GM12872 (cell line): ENCODE data around the gene KLHL18.

Experiments
- CTCF ChIP-seq: IDR thresholded peaks from 3 replicates; pipeline ENCODE4 v1.5.1; 2011; ENCODE audit warnings: low read depth, mild to moderate bottlenecking, low read length, moderate library complexity; ENCODE audit not compliant: insufficient read depth

Gene KLHL18

DNA sequence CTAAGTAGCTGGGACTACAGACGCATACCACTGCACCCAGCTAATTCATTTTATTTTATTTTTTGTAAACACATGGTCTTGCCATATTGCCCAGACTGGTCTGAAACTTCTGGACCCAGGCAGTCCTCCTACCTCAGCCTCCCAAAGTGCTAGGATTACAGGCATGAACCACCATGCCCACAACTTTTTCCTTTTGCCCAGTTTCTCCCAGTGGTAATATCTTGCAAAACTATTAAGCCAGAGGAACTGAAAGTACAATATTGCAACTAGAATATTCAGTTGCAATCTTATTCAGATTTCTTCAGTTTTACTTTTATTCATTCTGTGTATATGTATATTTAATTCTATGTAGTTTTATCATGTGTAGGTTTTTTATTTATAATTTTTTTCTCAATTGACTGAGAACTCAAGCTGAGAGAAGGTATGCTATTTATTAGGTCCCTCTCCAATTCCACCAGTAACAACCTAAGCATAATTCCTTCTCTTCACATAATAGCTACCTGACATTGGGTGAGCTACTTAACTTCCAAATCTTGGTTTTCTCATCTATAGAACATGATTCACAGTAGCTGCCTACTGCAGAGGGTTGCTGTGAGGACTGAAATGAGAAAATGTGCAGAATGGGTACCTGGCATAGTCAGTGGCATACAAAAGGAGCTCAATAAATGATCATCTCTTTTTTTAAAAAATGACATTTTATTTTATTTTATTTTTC lies 30.8 kb downstream of the KLHL18 start:
- no peak for TF ChIP-seq CTCF

DNA sequence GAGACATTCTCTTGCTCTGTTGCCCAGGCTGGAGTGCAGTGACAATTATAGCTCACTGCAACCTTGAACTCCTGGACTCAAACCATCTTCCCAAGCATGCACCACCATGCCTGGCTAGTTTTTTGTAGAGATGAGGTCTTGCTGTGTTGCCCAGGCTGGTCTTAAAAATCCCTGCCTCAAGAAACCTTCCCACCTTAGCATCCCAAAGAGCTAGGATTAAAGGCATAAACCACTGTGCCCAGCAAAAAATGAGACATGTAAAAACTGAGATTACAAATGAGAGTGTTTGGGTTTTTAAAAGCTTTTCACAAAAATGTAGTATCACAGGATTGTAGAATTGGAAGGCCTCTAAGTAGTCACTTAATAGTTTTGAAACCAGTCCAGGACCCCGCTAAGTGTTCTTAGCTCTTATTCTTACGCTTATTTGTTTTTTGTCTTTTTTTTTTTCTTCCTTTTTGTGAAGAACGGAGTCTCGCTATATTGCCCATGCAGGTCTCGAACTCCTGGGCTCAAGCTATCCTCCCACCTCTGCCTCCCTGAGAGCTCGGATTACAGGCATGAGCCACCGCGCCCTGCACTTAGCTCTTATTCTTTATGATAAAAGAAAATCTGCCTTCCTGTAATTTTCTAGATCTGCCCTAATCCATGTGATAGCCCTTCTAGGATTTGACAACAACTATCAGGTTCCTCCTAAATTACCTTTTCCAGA lies 31.5 kb downstream of the KLHL18 start:
- TF ChIP-seq CTCF = no peak

DNA sequence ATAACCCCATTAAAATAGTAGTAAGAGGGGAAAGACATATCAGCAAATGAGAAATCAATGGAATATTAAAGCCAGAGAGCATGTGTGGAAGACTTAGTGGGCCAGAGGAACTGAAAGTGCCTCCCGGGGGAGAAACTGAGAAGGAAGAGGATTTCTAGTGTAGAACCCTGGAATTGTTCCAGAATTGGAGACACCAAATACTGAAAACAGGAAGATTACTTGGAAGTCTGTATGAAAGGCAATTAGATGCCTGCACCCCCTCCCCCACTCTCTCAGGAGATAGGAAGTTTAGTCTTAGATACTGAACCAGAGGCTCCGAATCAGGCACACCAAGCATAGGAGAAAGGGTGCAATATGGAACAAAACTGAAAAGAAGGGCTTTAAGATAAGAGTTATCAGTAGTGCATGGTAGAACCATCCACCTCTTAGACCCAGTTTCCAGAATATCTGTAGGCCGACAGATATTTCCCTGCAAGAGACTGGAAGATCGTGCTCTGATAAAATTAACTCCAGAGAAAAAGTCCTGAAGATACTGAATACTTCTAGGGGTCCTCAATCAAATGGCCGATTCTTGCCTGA lies 32.4 kb downstream of the KLHL18 start:
- no peak for TF ChIP-seq CTCF

DNA sequence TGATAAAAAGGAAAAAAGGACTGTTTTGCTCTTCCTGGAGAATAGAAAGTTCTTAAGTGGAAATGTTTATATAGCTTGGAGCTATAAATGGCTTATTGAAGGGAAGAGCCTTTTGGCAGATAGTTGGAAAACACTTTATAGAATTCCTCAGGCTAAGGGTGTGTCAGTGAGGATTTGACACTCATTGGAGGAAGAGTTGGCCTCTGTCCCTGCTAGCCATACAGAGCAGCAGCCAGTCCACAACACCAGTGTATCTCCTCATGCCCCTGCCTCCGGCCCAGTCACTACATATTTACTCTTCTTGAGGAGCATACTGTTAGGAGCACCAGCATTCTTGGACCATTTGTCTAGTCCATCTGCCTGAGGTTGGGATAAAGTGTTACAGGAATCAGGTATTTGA lies 36.2 kb downstream of the KLHL18 start:
- TF ChIP-seq CTCF = no peak

GRCh38 chr3:47319956-47320355 lies 37.2 kb downstream of the KLHL18 start:
- no peak for TF ChIP-seq CTCF

GRCh38 chr3:47323431-47324277 lies 40.9 kb downstream of the KLHL18 start:
- no peak for TF ChIP-seq CTCF
